K562 (cell line): ENCODE data around the gene BRWD1.

ENCODE experiments used
- ARHGAP35 ChIP-seq: fragments of 450-650 bp; IDR thresholded peaks from 2 replicates; pipeline ENCODE4 v1.6.1; 2018; ENCODE audit not compliant: partially characterized antibody
- CEBPB ChIP-seq: fragments of 450-650 bp; IDR thresholded peaks from 2 replicates; pipeline ENCODE4 v1.6.1; 2016; ENCODE audit warnings: missing genetic modification characterization, missing compliant biosample characterization
- COPS2 ChIP-seq: fragments of 450-650 bp; conservative IDR thresholded peaks from 2 replicates; pipeline ENCODE4 v1.6.1; 2016; ENCODE audit warnings: mild to moderate bottlenecking, moderate library complexity
- DMBX1 ChIP-seq: fragments of 250-450 bp; sonication (Bioruptor Pico); IDR thresholded peaks from 2 replicates; pipeline ENCODE4 v1.8.0; 2022; ENCODE audit warnings: inconsistent platforms, mild to moderate bottlenecking, moderate library complexity, borderline replicate concordance
- EZH2 ChIP-seq: IDR thresholded peaks from 2 replicates; pipeline ENCODE4 v1.6.1; 2012; ENCODE audit warnings: low read depth, mild to moderate bottlenecking, inconsistent platforms, low read length, borderline replicate concordance
- GATA2 ChIP-seq: sonication (generic); formaldehyde crosslinking; IDR thresholded peaks from 2 replicates; pipeline ENCODE4 v1.4.0; 2020; ENCODE audit warnings: mild to moderate bottlenecking, missing genetic modification reagents
- NFATC3 ChIP-seq: fragments of 450-650 bp; IDR thresholded peaks from 2 replicates; pipeline ENCODE4 v1.6.1; 2017; ENCODE audit warnings: mild to moderate bottlenecking
- PHF8 ChIP-seq: fragments of 200-600 bp; sonication (generic); IDR thresholded peaks from 2 replicates; pipeline ENCODE4 v1.6.1; 2012; ENCODE audit warnings: mixed run types, mild to moderate bottlenecking, inconsistent platforms, low read length, moderate library complexity, borderline replicate concordance

- TF ChIP-seq CEBPB (tag) (no peak), NFATC3 (no peak), EZH2 (no peak), ARHGAP35 (no peak), PHF8 (no peak), DMBX1 (CRISPR knock-in tag) (no peak), COPS2 (no peak), GATA2 (CRISPR knock-in tag) (no peak)
Observed at GRCh38 chr21:39153373-39153772, 160.1 kb downstream of the BRWD1 start.
